Eye (tissue), 1 donor: ENCODE measurements around the gene HELZ2.
"Not testable (repeated sequence)": the region's sequence is repeated elsewhere in the genome, so short reads cannot be mapped to it uniquely, and the experiment has no call there.

ENCODE experiments used
- DNase-seq: peaks from one replicate; pipeline ENCODE4 v3.0.0-alpha.2; 2015

Gene HELZ2

GRCh38 chr20:63578224-63579016 is 4.4 kb upstream of the HELZ2 start:
- no peak for DNase-seq

- no peak for DNase-seq
These were observed 3.4 kb upstream of the HELZ2 start for GRCh38 chr20:63577317-63577894.

GRCh38 chr20:63576311-63576710 is 2.3 kb upstream of the HELZ2 start:
- no peak for DNase-seq

- DNase-seq = no peak
These were observed 1.0 kb upstream of the HELZ2 start for GRCh38 chr20:63574829-63575743.

- DNase-seq = peak; percentile 41
These were observed 350 bp downstream of the HELZ2 start for GRCh38 chr20:63573647-63574131.

- DNase-seq = no peak
These were observed 1.0 kb downstream of the HELZ2 start for GRCh38 chr20:63572788-63573646.

- no peak for DNase-seq
These were observed 1.8 kb downstream of the HELZ2 start for GRCh38 chr20:63572071-63572787.

GRCh38 chr20:63571087-63571478 is 3.0 kb downstream of the HELZ2 start:
- DNase-seq = not testable (repeated sequence)

- no peak for DNase-seq
These were observed 3.6 kb downstream of the HELZ2 start for GRCh38 chr20:63570281-63571086.

GRCh38 chr20:63568986-63569949 is 4.8 kb downstream of the HELZ2 start:
- DNase-seq = no peak

- DNase-seq = no peak
These were observed 5.7 kb downstream of the HELZ2 start for GRCh38 chr20:63568170-63568981.

- DNase-seq = no peak
These were observed 6.5 kb downstream of the HELZ2 start for GRCh38 chr20:63567386-63568169.

GRCh38 chr20:63567136-63567385 is 7.0 kb downstream of the HELZ2 start:
- no peak for DNase-seq

GRCh38 chr20:63566395-63567135 is 7.5 kb downstream of the HELZ2 start:
- no peak for DNase-seq

GRCh38 chr20:63565699-63566335 is 8.2 kb downstream of the HELZ2 start:
- DNase-seq = no peak

- no peak for DNase-seq
These were observed 8.9 kb downstream of the HELZ2 start for GRCh38 chr20:63565021-63565698.
